Peyer's patch (tissue), 4 donors: ENCODE data around the gene SRCIN1. TPM values are rescaled to one million over a fixed set of nuclear protein-coding genes. Genes with fewer than 3 reads are reported as not detected.

ENCODE experiments used
- DNase-seq, 3 donors: peaks; one replicate each; pipeline ENCODE4 v3.0.0-alpha.2; 2017 to 2019
- H3K27ac ChIP-seq, 4 donors: fragments of 200-600 bp; sonication (generic); one replicate each; pipeline ENCODE4 v1.5.1; 2016 to 2019
- H3K27me3 ChIP-seq, 2 donors: fragments of 200-600 bp; sonication (generic); one replicate each; pipeline ENCODE4 v1.5.1; 2019
- H3K36me3 ChIP-seq, 3 donors: fragments of 200-600 bp; sonication (generic); one replicate each; pipeline ENCODE4 v1.5.1; 2016 to 2019
- H3K4me1 ChIP-seq, 4 donors: fragments of 200-600 bp; sonication (generic); one replicate each; pipeline ENCODE4 v1.5.1; 2016 to 2019
- H3K4me3 ChIP-seq, 4 donors: fragments of 200-600 bp; sonication (generic); 1 replicate in 3 of 4; 2 replicates in 1 of 4; pipeline ENCODE4 v1.5.1; 2016 to 2019; ENCODE audit warnings: mild to moderate bottlenecking in 1 of 4
- H3K9me3 ChIP-seq, 4 donors: fragments of 200-600 bp; sonication (generic); one replicate each; pipeline ENCODE4 v1.5.1; 2016 to 2019; ENCODE audit warnings: mild to moderate bottlenecking in 1 of 4
- CTCF ChIP-seq, 6 experiments: fragments of 450-650 bp in 4 of 6; fragments of 200-600 bp in 2 of 6; sonication (generic) in 1 of 6; IDR thresholded peaks; one replicate each; pipeline ENCODE4 v1.5.1; 2017 to 2019; ENCODE audit warnings: antibody characterized with exemption in 6 of 6, mild to moderate bottlenecking in 3 of 6, moderate library complexity in 1 of 6
- POLR2A ChIP-seq, 2 donors: fragments of 450-650 bp; IDR thresholded peaks; one replicate each; pipeline ENCODE4 v1.5.1; 2017; ENCODE audit warnings: antibody characterized with exemption in 2 of 2, mild to moderate bottlenecking in 2 of 2, moderate library complexity in 2 of 2
- total RNA-seq, 4 donors: library from RNA; depleted of rRNA; stranded (reverse); fragments of >200 nt; gene quantifications; one replicate each; pipeline ENCODE4 v1.1.0, GENCODE V29; 2016

The SRCIN1 gene
- total RNA-seq, 4 donors from 2014 or later = 3.2 to 10.6 (median 8.4) TPM

GRCh38 chr17:38617967-38618760 lies 12.4 kb upstream of the SRCIN1 start:
- no peak overlapping the region for H3K4me3 ChIP-seq
- no peak for DNase-seq
- TF ChIP-seq POLR2A (IDR thresholded peaks at IDR 0.05) = no peak
- TF ChIP-seq CTCF (IDR thresholded peaks at IDR 0.05) = no peak
- H3K27ac ChIP-seq = no peak overlapping the region
- no peaks in the 10 kb centered on the region for H3K4me1 ChIP-seq
- no peaks in the 10 kb centered on the region for H3K9me3 ChIP-seq
- no peaks in the 10 kb centered on the region for H3K27me3 ChIP-seq
- no peaks in the 10 kb centered on the region for H3K36me3 ChIP-seq

- DNase-seq = no peak
- TF ChIP-seq POLR2A (IDR thresholded peaks at IDR 0.05) (no peak), CTCF (IDR thresholded peaks at IDR 0.05) (no peak)
- Histone ChIP-seq H3K27me3 (no peaks in the 10 kb centered on the region), H3K4me1 (no peaks in the 10 kb centered on the region), H3K36me3 (no peaks in the 10 kb centered on the region), H3K4me3 (no peak overlapping the region), H3K27ac (no peak overlapping the region), H3K9me3 (no peaks in the 10 kb centered on the region)
These were observed 11.5 kb upstream of the SRCIN1 start for GRCh38 chr17:38617074-38617860.

- no peak overlapping the region for H3K27ac ChIP-seq
- H3K9me3 ChIP-seq = no peaks in the 10 kb centered on the region
- no peaks in the 10 kb centered on the region for H3K27me3 ChIP-seq
- no peak overlapping the region for H3K4me3 ChIP-seq
- TF ChIP-seq CTCF (IDR thresholded peaks at IDR 0.05) (no peak), POLR2A (IDR thresholded peaks at IDR 0.05) (no peak)
- DNase-seq = no peak
- no peaks in the 10 kb centered on the region for H3K4me1 ChIP-seq
- no peaks in the 10 kb centered on the region for H3K36me3 ChIP-seq
These were observed 10.6 kb upstream of the SRCIN1 start for GRCh38 chr17:38616361-38616760.

GRCh38 chr17:38613981-38614779 lies 8.4 kb upstream of the SRCIN1 start:
- Histone ChIP-seq H3K27ac (no peak overlapping the region), H3K9me3 (no peaks in the 10 kb centered on the region), H3K27me3 (no peaks in the 10 kb centered on the region), H3K4me1 (no peaks in the 10 kb centered on the region), H3K36me3 (no peaks in the 10 kb centered on the region), H3K4me3 (no peak overlapping the region)
- DNase-seq = no peak
- TF ChIP-seq POLR2A (IDR thresholded peaks at IDR 0.05) = no peak
- TF ChIP-seq CTCF (IDR thresholded peaks at IDR 0.05) = no peak

GRCh38 chr17:38613525-38613980 lies 7.8 kb upstream of the SRCIN1 start:
- H3K36me3 ChIP-seq = no peaks in the 10 kb centered on the region
- no peaks in the 10 kb centered on the region for H3K4me1 ChIP-seq
- no peak for DNase-seq
- no peaks in the 10 kb centered on the region for H3K9me3 ChIP-seq
- no peaks in the 10 kb centered on the region for H3K27me3 ChIP-seq
- H3K27ac ChIP-seq = no peak overlapping the region
- TF ChIP-seq CTCF (IDR thresholded peaks at IDR 0.05) (no peak), POLR2A (IDR thresholded peaks at IDR 0.05) (no peak)
- no peak overlapping the region for H3K4me3 ChIP-seq
